Activated CD8-positive, alpha-beta memory T cell treated with anti-CD3 and anti-CD28 coated beads, Interleukin-2, amount 50 U/mL, for 24 hours (primary cell): ENCODE measurements around the gene NUP43.
"Not testable (repeated sequence)": the region's sequence is repeated elsewhere in the genome, so short reads cannot be mapped to it uniquely, and the experiment has no call there.

Source experiments
- DNase-seq: peaks from one replicate; pipeline ENCODE4 v3.0.0-alpha.2; 2020; ENCODE audit errors: extremely low read depth

Gene NUP43

GRCh38 chr6:149694921-149695320 lies 51.4 kb downstream of the NUP43 start:
- no peak for DNase-seq

- no peak for DNase-seq
These were observed 55.1 kb downstream of the NUP43 start for GRCh38 chr6:149691201-149691600.

GRCh38 chr6:149686230-149686629 lies 60.1 kb downstream of the NUP43 start:
- no peak for DNase-seq

- DNase-seq = no peak
These were observed 63.0 kb downstream of the NUP43 start for GRCh38 chr6:149683256-149683859.

- not testable (repeated sequence) for DNase-seq
These were observed 64.5 kb downstream of the NUP43 start for GRCh38 chr6:149681845-149682244.

GRCh38 chr6:149681209-149681608 lies 65.1 kb downstream of the NUP43 start:
- DNase-seq = no peak

GRCh38 chr6:149680503-149680902 lies 65.8 kb downstream of the NUP43 start:
- no peak for DNase-seq
